Panc1 (cell line): ENCODE results near the gene C1orf116.

ENCODE experiments used
- POLR2AphosphoS5 ChIP-seq: IDR thresholded peaks from 2 replicates; pipeline ENCODE4 v1.6.1; 2012; ENCODE audit warnings: mild to moderate bottlenecking, low read depth, low read length, moderate library complexity
- SIN3A ChIP-seq: IDR thresholded peaks from 2 replicates; pipeline ENCODE4 v1.6.1; 2012; ENCODE audit warnings: low read depth, mild to moderate bottlenecking, low read length, moderate library complexity, borderline replicate concordance; ENCODE audit not compliant: insufficient read depth
- TF ChIP-seq, protein P1 (sequence below): fragments of 450-650 bp; IDR thresholded peaks from 2 replicates; pipeline ENCODE4 v1.5.1; 2017; ENCODE audit warnings: mild to moderate bottlenecking
- TF ChIP-seq, protein P2 (sequence below), 2 experiments: IDR thresholded peaks; 2 replicates each; pipeline ENCODE4 v1.6.1; 2011 to 2012; ENCODE audit warnings: low read depth in 2 of 2, control low read depth in 1 of 2, low read length in 1 of 2, mild to moderate bottlenecking in 1 of 2, moderate library complexity in 1 of 2; ENCODE audit not compliant: insufficient read depth in 1 of 2

DNA sequence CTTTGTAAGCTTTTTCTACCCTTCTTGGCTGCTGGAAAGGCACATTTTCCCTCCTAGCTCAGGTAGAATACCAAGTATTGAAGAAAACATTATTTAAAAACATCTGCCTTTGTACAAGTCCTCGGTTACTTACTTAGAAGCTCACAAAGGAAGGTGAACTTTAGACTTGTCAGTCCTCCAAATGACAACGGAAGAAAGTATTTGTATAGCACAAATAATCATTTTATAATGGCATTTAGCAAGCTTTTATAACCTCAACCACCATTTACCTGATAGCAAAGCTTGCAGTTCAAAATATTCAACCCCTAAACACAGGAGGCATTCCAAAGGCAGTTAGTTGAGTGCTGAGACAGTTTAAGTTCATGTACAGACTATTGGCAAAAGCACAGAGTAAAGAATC lies 59.8 kb downstream of the C1orf116 start:
- TF ChIP-seq, protein P1, sequence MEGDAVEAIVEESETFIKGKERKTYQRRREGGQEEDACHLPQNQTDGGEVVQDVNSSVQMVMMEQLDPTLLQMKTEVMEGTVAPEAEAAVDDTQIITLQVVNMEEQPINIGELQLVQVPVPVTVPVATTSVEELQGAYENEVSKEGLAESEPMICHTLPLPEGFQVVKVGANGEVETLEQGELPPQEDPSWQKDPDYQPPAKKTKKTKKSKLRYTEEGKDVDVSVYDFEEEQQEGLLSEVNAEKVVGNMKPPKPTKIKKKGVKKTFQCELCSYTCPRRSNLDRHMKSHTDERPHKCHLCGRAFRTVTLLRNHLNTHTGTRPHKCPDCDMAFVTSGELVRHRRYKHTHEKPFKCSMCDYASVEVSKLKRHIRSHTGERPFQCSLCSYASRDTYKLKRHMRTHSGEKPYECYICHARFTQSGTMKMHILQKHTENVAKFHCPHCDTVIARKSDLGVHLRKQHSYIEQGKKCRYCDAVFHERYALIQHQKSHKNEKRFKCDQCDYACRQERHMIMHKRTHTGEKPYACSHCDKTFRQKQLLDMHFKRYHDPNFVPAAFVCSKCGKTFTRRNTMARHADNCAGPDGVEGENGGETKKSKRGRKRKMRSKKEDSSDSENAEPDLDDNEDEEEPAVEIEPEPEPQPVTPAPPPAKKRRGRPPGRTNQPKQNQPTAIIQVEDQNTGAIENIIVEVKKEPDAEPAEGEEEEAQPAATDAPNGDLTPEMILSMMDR, result no peak
- TF ChIP-seq POLR2AphosphoS5 (no peak), SIN3A (no peak)
- TF ChIP-seq, protein P2, sequence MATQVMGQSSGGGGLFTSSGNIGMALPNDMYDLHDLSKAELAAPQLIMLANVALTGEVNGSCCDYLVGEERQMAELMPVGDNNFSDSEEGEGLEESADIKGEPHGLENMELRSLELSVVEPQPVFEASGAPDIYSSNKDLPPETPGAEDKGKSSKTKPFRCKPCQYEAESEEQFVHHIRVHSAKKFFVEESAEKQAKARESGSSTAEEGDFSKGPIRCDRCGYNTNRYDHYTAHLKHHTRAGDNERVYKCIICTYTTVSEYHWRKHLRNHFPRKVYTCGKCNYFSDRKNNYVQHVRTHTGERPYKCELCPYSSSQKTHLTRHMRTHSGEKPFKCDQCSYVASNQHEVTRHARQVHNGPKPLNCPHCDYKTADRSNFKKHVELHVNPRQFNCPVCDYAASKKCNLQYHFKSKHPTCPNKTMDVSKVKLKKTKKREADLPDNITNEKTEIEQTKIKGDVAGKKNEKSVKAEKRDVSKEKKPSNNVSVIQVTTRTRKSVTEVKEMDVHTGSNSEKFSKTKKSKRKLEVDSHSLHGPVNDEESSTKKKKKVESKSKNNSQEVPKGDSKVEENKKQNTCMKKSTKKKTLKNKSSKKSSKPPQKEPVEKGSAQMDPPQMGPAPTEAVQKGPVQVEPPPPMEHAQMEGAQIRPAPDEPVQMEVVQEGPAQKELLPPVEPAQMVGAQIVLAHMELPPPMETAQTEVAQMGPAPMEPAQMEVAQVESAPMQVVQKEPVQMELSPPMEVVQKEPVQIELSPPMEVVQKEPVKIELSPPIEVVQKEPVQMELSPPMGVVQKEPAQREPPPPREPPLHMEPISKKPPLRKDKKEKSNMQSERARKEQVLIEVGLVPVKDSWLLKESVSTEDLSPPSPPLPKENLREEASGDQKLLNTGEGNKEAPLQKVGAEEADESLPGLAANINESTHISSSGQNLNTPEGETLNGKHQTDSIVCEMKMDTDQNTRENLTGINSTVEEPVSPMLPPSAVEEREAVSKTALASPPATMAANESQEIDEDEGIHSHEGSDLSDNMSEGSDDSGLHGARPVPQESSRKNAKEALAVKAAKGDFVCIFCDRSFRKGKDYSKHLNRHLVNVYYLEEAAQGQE (IDR thresholded peaks at IDR 0.05; ENCODE audit: insufficient read depth in 1 of 2, low read depth in 2 of 2, low read length in 1 of 2), result no peak
